ENCODE data around the gene NMT2.
A peak's percentile ranks its signal among the peaks of the same experiment; 100 is the strongest.

The NMT2 gene

DNA sequence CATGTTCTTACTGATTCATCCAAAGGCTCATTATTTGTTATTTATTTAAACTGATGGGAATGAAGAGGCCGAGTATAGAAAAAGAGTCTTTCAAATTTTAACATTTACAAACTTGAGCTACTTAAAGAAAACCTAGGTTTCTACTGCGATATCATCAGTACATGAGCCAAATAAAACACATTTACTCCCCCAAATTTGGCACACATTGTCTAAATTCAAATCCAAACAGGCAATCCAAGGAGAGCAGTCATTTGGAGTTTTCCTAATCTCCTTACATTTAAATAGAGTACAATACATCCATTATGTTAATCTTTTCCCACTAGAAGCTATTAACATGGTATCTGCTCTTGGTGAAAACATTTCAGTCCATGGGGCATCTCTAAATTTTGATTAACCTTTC is 2.2 kb downstream of the NMT2 start:
- H3K27me3 ChIP-seq (replicated peaks), result no peaks in the 10 kb centered on the region
- in situ Hi-C loops (cut with HindIII; ENCODE audit: low pct_ligation_motif_present, low sequenced_read_pairs), result no loop called here
- no peak overlapping the region for H3K27ac ChIP-seq
- TF ChIP-seq, protein P1, sequence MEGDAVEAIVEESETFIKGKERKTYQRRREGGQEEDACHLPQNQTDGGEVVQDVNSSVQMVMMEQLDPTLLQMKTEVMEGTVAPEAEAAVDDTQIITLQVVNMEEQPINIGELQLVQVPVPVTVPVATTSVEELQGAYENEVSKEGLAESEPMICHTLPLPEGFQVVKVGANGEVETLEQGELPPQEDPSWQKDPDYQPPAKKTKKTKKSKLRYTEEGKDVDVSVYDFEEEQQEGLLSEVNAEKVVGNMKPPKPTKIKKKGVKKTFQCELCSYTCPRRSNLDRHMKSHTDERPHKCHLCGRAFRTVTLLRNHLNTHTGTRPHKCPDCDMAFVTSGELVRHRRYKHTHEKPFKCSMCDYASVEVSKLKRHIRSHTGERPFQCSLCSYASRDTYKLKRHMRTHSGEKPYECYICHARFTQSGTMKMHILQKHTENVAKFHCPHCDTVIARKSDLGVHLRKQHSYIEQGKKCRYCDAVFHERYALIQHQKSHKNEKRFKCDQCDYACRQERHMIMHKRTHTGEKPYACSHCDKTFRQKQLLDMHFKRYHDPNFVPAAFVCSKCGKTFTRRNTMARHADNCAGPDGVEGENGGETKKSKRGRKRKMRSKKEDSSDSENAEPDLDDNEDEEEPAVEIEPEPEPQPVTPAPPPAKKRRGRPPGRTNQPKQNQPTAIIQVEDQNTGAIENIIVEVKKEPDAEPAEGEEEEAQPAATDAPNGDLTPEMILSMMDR (IDR thresholded peaks at IDR 0.05; ENCODE audit: low read depth, low read length, missing control alignments), result no peak
- no peaks in the 10 kb centered on the region for H3K36me3 ChIP-seq (replicated peaks)
- DNase-seq, result no peak
- H3K4me3 ChIP-seq (ENCODE audit: low read depth, low read length), result no peak overlapping the region

DNA sequence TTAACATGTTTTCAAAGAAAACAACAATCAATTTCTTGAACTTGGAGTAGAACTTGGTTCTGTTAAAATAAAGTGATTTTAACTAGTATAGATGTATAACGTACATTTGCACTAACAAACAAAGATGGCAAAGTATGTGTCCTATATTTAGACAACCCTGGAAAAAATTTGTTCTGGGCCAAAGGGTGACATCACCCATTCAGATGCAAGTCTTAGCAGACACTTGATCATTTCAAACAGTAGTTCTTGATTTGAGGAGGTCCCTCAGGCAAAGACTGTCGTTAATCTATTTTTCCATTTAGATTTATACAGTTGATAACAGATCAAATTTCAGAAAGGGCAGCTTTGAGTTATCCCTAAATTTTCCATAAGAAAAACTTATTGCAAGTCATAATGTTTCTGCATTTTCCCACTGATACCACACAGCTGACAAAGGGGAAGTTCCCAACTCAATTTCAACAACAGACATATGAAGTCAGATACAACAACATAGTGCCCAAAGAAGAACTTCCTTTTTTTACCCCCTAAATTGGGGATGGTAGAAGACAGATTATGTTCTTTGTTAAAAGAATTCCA is 5.2 kb downstream of the NMT2 start:
- peak; percentile 18 for DNase-seq
- Histone ChIP-seq H3K36me3 (replicated peaks) (peaks cover 3% of the 10 kb centered on the region), H3K4me3 (ENCODE audit: low read depth, low read length) (no peak overlapping the region), H3K27ac (no peak overlapping the region), H3K27me3 (replicated peaks) (no peaks in the 10 kb centered on the region)
- in situ Hi-C loops (cut with HindIII; ENCODE audit: low pct_ligation_motif_present, low sequenced_read_pairs), result no loop called here
- TF ChIP-seq, protein P1 (IDR thresholded peaks at IDR 0.05; ENCODE audit: low read depth, low read length, missing control alignments), result no peak

DNA sequence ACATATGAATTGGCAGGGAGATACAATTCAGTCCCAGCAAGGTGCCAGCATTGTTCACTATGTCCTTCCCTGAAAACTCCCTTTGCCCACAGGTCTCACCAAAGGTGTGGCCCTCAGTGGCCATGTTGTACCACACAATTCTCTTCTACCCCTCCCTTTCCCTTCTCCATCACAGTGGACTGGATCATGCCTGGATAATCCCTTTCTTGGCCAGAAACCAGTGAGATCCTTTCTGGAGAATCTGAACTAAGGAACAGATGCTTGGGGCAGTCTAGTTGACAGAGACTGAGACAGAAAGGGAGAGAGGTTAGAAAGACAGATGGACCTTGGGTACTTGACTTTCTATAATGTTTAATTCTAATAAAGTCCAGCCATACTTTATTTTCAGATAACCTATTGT is 9.5 kb downstream of the NMT2 start:
- no peak for DNase-seq
- no peaks in the 10 kb centered on the region for H3K27me3 ChIP-seq (replicated peaks)
- no peak overlapping the region for H3K4me3 ChIP-seq (ENCODE audit: low read depth, low read length)
- no peak overlapping the region for H3K27ac ChIP-seq
- TF ChIP-seq, protein P1 (IDR thresholded peaks at IDR 0.05; ENCODE audit: low read depth, low read length, missing control alignments), result no peak
- peaks cover 3% of the 10 kb centered on the region for H3K36me3 ChIP-seq (replicated peaks)
- in situ Hi-C loops (cut with HindIII; ENCODE audit: low pct_ligation_motif_present, low sequenced_read_pairs), result no loop called here

DNA sequence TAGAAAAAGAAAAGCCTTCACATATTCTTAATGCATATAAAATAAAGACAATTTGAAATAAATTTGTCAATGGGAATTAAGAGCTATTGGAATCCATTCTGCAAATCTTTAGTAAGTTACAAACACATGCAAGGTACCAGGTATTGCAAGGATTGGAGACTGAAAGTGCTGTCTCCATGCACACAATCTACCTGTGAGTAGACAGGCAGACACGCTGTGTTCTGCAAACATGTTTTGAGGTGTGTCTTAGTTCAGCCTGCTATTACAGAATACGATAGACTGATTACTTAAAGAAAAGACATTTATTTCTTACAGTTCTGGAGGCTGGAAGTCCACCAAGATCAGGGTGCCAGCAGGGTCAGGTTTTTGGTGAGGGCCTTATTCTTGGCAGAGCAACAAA is 10.0 kb downstream of the NMT2 start:
- TF ChIP-seq, protein P1 (IDR thresholded peaks at IDR 0.05; ENCODE audit: low read depth, low read length, missing control alignments), result no peak
- Histone ChIP-seq H3K27me3 (replicated peaks) (no peaks in the 10 kb centered on the region), H3K36me3 (replicated peaks) (peaks cover 3% of the 10 kb centered on the region), H3K27ac (no peak overlapping the region), H3K4me3 (ENCODE audit: low read depth, low read length) (no peak overlapping the region)
- no peak for DNase-seq
- in situ Hi-C loops (cut with HindIII; ENCODE audit: low pct_ligation_motif_present, low sequenced_read_pairs), result no loop called here

DNA sequence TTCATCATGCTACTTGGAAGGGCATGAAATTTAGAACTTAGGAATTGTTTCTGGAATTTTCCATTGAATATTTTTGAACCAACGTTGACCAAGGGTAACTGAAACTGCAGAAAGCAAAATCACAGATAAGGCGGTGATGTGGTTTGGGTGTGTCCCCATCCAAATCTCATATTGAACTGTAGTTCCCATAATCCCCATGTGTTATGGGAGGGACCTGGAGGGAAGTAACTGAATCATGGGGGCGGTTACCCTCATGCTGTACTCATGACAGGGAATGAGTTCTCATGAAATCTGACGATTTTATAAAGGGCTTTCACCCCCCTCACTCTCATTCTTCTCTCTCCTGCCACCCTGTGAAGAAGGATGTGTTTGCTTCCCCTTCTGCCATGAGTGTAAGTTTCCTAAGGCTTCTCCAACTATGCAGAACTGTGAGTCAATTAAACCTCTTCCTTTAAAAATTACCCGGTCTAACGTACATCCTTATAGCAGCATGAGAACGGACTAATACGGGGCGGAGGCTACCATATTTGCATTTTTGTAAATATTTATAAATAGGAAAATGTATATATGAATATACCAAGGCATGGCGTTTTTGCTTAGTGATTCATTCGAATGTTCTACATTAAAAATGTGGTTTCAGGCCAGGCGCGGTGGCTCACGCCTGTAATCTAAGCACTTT is 12.4 kb downstream of the NMT2 start:
- H3K36me3 ChIP-seq (replicated peaks), result peaks cover 3% of the 10 kb centered on the region
- no peak overlapping the region for H3K4me3 ChIP-seq (ENCODE audit: low read depth, low read length)
- in situ Hi-C loops (cut with HindIII; ENCODE audit: low pct_ligation_motif_present, low sequenced_read_pairs), result no loop called here
- no peak overlapping the region for H3K27ac ChIP-seq
- TF ChIP-seq, protein P1 (IDR thresholded peaks at IDR 0.05; ENCODE audit: low read depth, low read length, missing control alignments), result no peak
- DNase-seq, result no peak
- no peaks in the 10 kb centered on the region for H3K27me3 ChIP-seq (replicated peaks)

DNA sequence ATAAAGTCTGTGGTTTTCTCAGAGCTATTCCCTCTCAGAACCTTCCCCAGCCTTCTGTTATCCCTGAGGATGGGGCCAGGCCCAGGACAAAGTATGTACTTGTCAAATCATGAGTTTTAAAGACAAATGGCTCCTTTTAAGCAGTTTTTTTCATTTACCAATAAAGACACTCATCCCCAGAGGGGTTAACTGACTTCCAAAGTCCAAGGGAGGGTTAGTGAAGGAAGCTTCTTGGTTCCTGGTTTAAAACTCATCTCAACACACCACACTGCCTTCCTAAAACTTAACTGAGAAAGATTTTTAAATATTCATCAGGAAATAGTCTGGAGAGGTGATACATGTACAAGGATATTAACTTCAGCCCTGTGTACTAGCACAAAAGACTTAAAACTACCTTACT is 15.9 kb downstream of the NMT2 start:
- Histone ChIP-seq H3K27ac (no peak overlapping the region), H3K36me3 (replicated peaks) (no peaks in the 10 kb centered on the region), H3K4me3 (ENCODE audit: low read depth, low read length) (no peak overlapping the region), H3K27me3 (replicated peaks) (no peaks in the 10 kb centered on the region)
- TF ChIP-seq, protein P1 (IDR thresholded peaks at IDR 0.05; ENCODE audit: low read depth, low read length, missing control alignments), result no peak
- in situ Hi-C loops (cut with HindIII; ENCODE audit: low pct_ligation_motif_present, low sequenced_read_pairs), result no loop called here
- no peak for DNase-seq

All from brain microvascular endothelial cell (primary cell).